MM.1S (cell line): ENCODE measurements around the gene MROH2A.

Experiments
- DNase-seq: peaks from one replicate; pipeline ENCODE4 v3.0.0-alpha.2; 2015
- H2AFZ ChIP-seq: fragments of 300-600 bp; sonication (generic); 2 replicates; pipeline ENCODE4 v1.6.0; 2016; ENCODE audit warnings: antibody characterized with exemption, low read length
- H3F3A ChIP-seq: fragments of 300-600 bp; sonication (generic); 2 replicates; pipeline ENCODE4 v1.6.1; 2016; ENCODE audit warnings: mild to moderate bottlenecking, antibody characterized with exemption, low read length, moderate library complexity, mixed read lengths; ENCODE audit not compliant: insufficient read depth
- H3K27ac ChIP-seq: fragments of 300-600 bp; sonication (generic); 2 replicates; pipeline ENCODE4 v1.5.1; 2016; ENCODE audit warnings: mild to moderate bottlenecking, low read length
- H3K27me3 ChIP-seq: fragments of 300-600 bp; sonication (generic); replicated peaks from 2 replicates; pipeline ENCODE4 v1.6.0; 2016; ENCODE audit warnings: low read length; ENCODE audit not compliant: insufficient read depth
- H3K36me3 ChIP-seq: fragments of 300-600 bp; sonication (generic); replicated peaks from 2 replicates; pipeline ENCODE4 v1.6.1; 2016; ENCODE audit warnings: mild to moderate bottlenecking, low read length, mixed read lengths; ENCODE audit not compliant: insufficient read depth
- H3K4me1 ChIP-seq: fragments of 300-600 bp; sonication (generic); 2 replicates; pipeline ENCODE4 v1.6.1; 2016; ENCODE audit warnings: low read length, mixed read lengths
- H3K4me2 ChIP-seq: fragments of 300-600 bp; sonication (generic); 2 replicates; pipeline ENCODE4 v1.6.0; 2016; ENCODE audit warnings: low read depth, low read length
- H3K4me3 ChIP-seq: fragments of 300-600 bp; sonication (generic); 2 replicates; pipeline ENCODE4 v1.5.1; 2016; ENCODE audit warnings: low read length, mixed read lengths
- H3K79me2 ChIP-seq: fragments of 300-600 bp; sonication (generic); 2 replicates; pipeline ENCODE4 v1.6.1; 2016; ENCODE audit warnings: mixed run types, low read length, mixed read lengths
- H3K9ac ChIP-seq: fragments of 300-600 bp; sonication (generic); 2 replicates; pipeline ENCODE4 v1.6.1; 2016; ENCODE audit warnings: low read length, mixed read lengths
- H3K9me2 ChIP-seq: fragments of 300-600 bp; sonication (generic); replicated peaks from 2 replicates; pipeline ENCODE4 v1.6.1; 2016; ENCODE audit warnings: mild to moderate bottlenecking, low read length, mixed read lengths; ENCODE audit not compliant: insufficient read depth
- H3K9me3 ChIP-seq: fragments of 300-600 bp; sonication (generic); replicated peaks from 2 replicates; pipeline ENCODE4 v1.6.1; 2016; ENCODE audit warnings: mild to moderate bottlenecking, low read length, mixed read lengths; ENCODE audit not compliant: insufficient read depth
- H4K20me1 ChIP-seq: fragments of 300-600 bp; sonication (generic); 2 replicates; pipeline ENCODE4 v1.6.1; 2016; ENCODE audit warnings: mild to moderate bottlenecking, low read length, moderate library complexity, mixed read lengths; ENCODE audit not compliant: insufficient read depth
- CTCF ChIP-seq: fragments of 300-600 bp; sonication (generic); IDR thresholded peaks from 2 replicates; pipeline ENCODE4 v1.5.1; 2016; ENCODE audit warnings: antibody characterized with exemption, low read length, mixed read lengths
- EZH2 ChIP-seq: fragments of 300-600 bp; sonication (generic); optimal IDR thresholded peaks from 2 replicates; pipeline ENCODE3; 2017; ENCODE audit warnings: low read depth, mild to moderate bottlenecking, antibody characterized with exemption, low read length, mixed read lengths
- EZH2phosphoT487 ChIP-seq: fragments of 300-600 bp; sonication (generic); IDR thresholded peaks from 2 replicates; pipeline ENCODE4 v1.6.1; 2018; ENCODE audit warnings: antibody characterized with exemption, low read length

Gene MROH2A

GRCh38 chr2:233833345-233833744 lies 55.2 kb downstream of the MROH2A start:
- Histone ChIP-seq H2AFZ (no peak overlapping the region), H3K27ac (no peak overlapping the region), H3K36me3 (peaks cover 3% of the 10 kb centered on the region; the same call in 1 of the 2 replicates), H3K9me3 (no peaks in the 10 kb centered on the region), H4K20me1 (no peaks in the 10 kb centered on the region), H3F3A (peaks cover 3% of the 10 kb centered on the region; the same call in 1 of the 2 replicates), H3K4me2 (no peak overlapping the region), H3K79me2 (peaks cover 15% of the 10 kb centered on the region), H3K27me3 (no peaks in the 10 kb centered on the region), H3K9me2 (no peaks in the 10 kb centered on the region), H3K9ac (no peak overlapping the region), H3K4me1 (no peaks in the 10 kb centered on the region), H3K4me3 (no peak overlapping the region)
- no peak for DNase-seq
- TF ChIP-seq CTCF (no peak), EZH2phosphoT487 (no peak), EZH2 (no peak)

GRCh38 chr2:233835230-233836186 lies 57.4 kb downstream of the MROH2A start:
- H3K27me3 ChIP-seq, result no peaks in the 10 kb centered on the region
- H3K9me2 ChIP-seq, result no peaks in the 10 kb centered on the region
- H4K20me1 ChIP-seq, result peaks cover 5% of the 10 kb centered on the region; the same call in 1 of the 2 replicates
- H3K4me2 ChIP-seq, result no peak overlapping the region
- no peak overlapping the region for H3K9ac ChIP-seq
- TF ChIP-seq EZH2phosphoT487 (no peak), EZH2 (no peak), CTCF (no peak)
- H2AFZ ChIP-seq, result no peak overlapping the region
- no peaks in the 10 kb centered on the region for H3K4me1 ChIP-seq
- no peak overlapping the region for H3K27ac ChIP-seq
- H3F3A ChIP-seq, result peaks cover 3% of the 10 kb centered on the region; the same call in 1 of the 2 replicates
- no peak overlapping the region for H3K4me3 ChIP-seq
- peaks cover 37% of the 10 kb centered on the region for H3K79me2 ChIP-seq
- no peak for DNase-seq
- peaks cover 6% of the 10 kb centered on the region; the same call in 1 of the 2 replicates for H3K36me3 ChIP-seq
- no peaks in the 10 kb centered on the region for H3K9me3 ChIP-seq

- peaks cover 45% of the 10 kb centered on the region for H3K79me2 ChIP-seq
These were observed 58.2 kb downstream of the MROH2A start for GRCh38 chr2:233836359-233836758.

More at GRCh38 chr2:233836359-233836758, 58.2 kb downstream of the MROH2A start:
- no peak overlapping the region for H3K9ac ChIP-seq
- no peak overlapping the region for H2AFZ ChIP-seq
- H3K36me3 ChIP-seq, result peaks cover 15% of the 10 kb centered on the region; the same call in 1 of the 2 replicates
- H3K9me3 ChIP-seq, result no peaks in the 10 kb centered on the region
- no peak overlapping the region for H3K4me2 ChIP-seq
- peaks cover 5% of the 10 kb centered on the region; the same call in 1 of the 2 replicates for H4K20me1 ChIP-seq
- H3F3A ChIP-seq, result peaks cover 3% of the 10 kb centered on the region; the same call in 1 of the 2 replicates
- no peaks in the 10 kb centered on the region for H3K9me2 ChIP-seq
- no peak for DNase-seq
- H3K27ac ChIP-seq, result no peak overlapping the region
- TF ChIP-seq EZH2 (no peak), EZH2phosphoT487 (no peak), CTCF (no peak)
- H3K4me3 ChIP-seq, result no peak overlapping the region
- no peaks in the 10 kb centered on the region for H3K27me3 ChIP-seq
- no peaks in the 10 kb centered on the region for H3K4me1 ChIP-seq
